Measurements from ENCODE around the gene MAPK7.
"Not testable (repeated sequence)": the region's sequence is repeated elsewhere in the genome, so short reads cannot be mapped to it uniquely, and the experiment has no call there.

MAPK7 gene

GRCh38 chr17:19342611-19343255 lies 35.6 kb upstream of the MAPK7 start:
- no peak for DNase-seq

- no peak for DNase-seq
Measured at GRCh38 chr17:19343256-19343630, 35.1 kb upstream of the MAPK7 start.

- DNase-seq, result no peak
Measured at GRCh38 chr17:19343671-19344151, 34.6 kb upstream of the MAPK7 start.

- no peak for DNase-seq
Measured at GRCh38 chr17:19344311-19345066, 33.8 kb upstream of the MAPK7 start.

- no peak for DNase-seq
Measured at GRCh38 chr17:19345067-19345460, 33.2 kb upstream of the MAPK7 start.

GRCh38 chr17:19345486-19346350 lies 32.6 kb upstream of the MAPK7 start:
- DNase-seq, result no peak

- peak; percentile 48 for DNase-seq
Measured at GRCh38 chr17:19346351-19347255, 31.7 kb upstream of the MAPK7 start.

GRCh38 chr17:19347323-19348080 lies 30.8 kb upstream of the MAPK7 start:
- DNase-seq, result no peak

GRCh38 chr17:19348081-19348650 lies 30.1 kb upstream of the MAPK7 start:
- no peak for DNase-seq

- no peak for DNase-seq
Measured at GRCh38 chr17:19348806-19349205, 29.5 kb upstream of the MAPK7 start.

- not testable (repeated sequence) for DNase-seq
Measured at GRCh38 chr17:19353401-19353800, 24.9 kb upstream of the MAPK7 start.

GRCh38 chr17:19354748-19355147 lies 23.6 kb upstream of the MAPK7 start:
- no peak for DNase-seq

GRCh38 chr17:19357351-19357750 lies 20.9 kb upstream of the MAPK7 start:
- no peak for DNase-seq

- DNase-seq, result no peak
Measured at GRCh38 chr17:19357761-19358160, 20.5 kb upstream of the MAPK7 start.

GRCh38 chr17:19359151-19359550 lies 19.1 kb upstream of the MAPK7 start:
- DNase-seq, result no peak

GRCh38 chr17:19359856-19360255 lies 18.4 kb upstream of the MAPK7 start:
- DNase-seq, result no peak

- no peak for DNase-seq
Measured at GRCh38 chr17:19360772-19361171, 17.5 kb upstream of the MAPK7 start.

- DNase-seq, result no peak
Measured at GRCh38 chr17:19361326-19361725, 17.0 kb upstream of the MAPK7 start.

- DNase-seq, result no peak
Measured at GRCh38 chr17:19361944-19362276, 16.4 kb upstream of the MAPK7 start.

GRCh38 chr17:19362277-19363113 lies 15.8 kb upstream of the MAPK7 start, which contains the start of gene B9D1:
TSS of gene B9D1 (minus strand) at chr17:19362723. CDS start at chr17:19362569, 154 bp downstream.
- peak; percentile 97 for DNase-seq
